Gastrocnemius medialis (tissue), 4 donors: ENCODE measurements around the gene ZG16B.

Source experiments
- CTCF ChIP-seq, 5 experiments: fragments of 450-650 bp in 3 of 5; fragments of 200-600 bp in 2 of 5; sonication (generic) in 2 of 5; IDR thresholded peaks in 4 of 5; conservative IDR thresholded peaks in 1 of 5; 1 replicate in 4 of 5; 2 replicates in 1 of 5; pipeline ENCODE4 v1.5.1; 2016 to 2019; ENCODE audit warnings: antibody characterized with exemption in 5 of 5, mild to moderate bottlenecking in 3 of 5, moderate library complexity in 3 of 5
- POLR2A ChIP-seq, 2 donors: fragments of 450-650 bp; IDR thresholded peaks; one replicate each; pipeline ENCODE4 v1.6.1; 2017; ENCODE audit warnings: antibody characterized with exemption in 2 of 2, mild to moderate bottlenecking in 2 of 2, moderate library complexity in 2 of 2

GRCh38 chr16:2783581-2784357 is 46.3 kb upstream of the ZG16B start:
- no peak for TF ChIP-seq CTCF (IDR thresholded peaks at IDR 0.05 in 4 of 5, conservative IDR thresholded peaks at IDR 0.05 in 1 of 5)
- no peak for TF ChIP-seq POLR2A (IDR thresholded peaks at IDR 0.05)
